Endodermal cell (in vitro differentiated cells): Measurements from ENCODE around the gene PSTPIP1. TPM values are rescaled to one million over a fixed set of nuclear protein-coding genes. Genes with fewer than 3 reads are reported as not detected.

ENCODE experiments used
- DNase-seq: peaks from one replicate; pipeline ENCODE4 v3.0.0-alpha.2; 2017
- H3K27ac ChIP-seq: 2 replicates; pipeline ENCODE4 v1.5.1; 2013; ENCODE audit warnings: mild to moderate bottlenecking, low read depth, low read length, moderate library complexity
- H3K27me3 ChIP-seq: 2 replicates; pipeline ENCODE4 v1.6.1; 2013; ENCODE audit warnings: mild to moderate bottlenecking, low read length, moderate library complexity; ENCODE audit not compliant: insufficient read depth, control insufficient read depth, poor library complexity, severe bottlenecking
- H3K36me3 ChIP-seq: 2 replicates; pipeline ENCODE4 v1.7.0; 2013; ENCODE audit warnings: mild to moderate bottlenecking, low read length, moderate library complexity; ENCODE audit not compliant: control insufficient read depth, insufficient read depth
- H3K4me1 ChIP-seq: one replicate; pipeline ENCODE4 v1.7.0; 2013; ENCODE audit warnings: low read length; ENCODE audit not compliant: control insufficient read depth, insufficient read depth
- H3K4me3 ChIP-seq: 2 replicates; pipeline ENCODE4 v1.5.1; 2013; ENCODE audit warnings: mild to moderate bottlenecking, low read length, moderate library complexity
- H3K9ac ChIP-seq: 2 replicates; pipeline ENCODE4 v1.6.1; 2013; ENCODE audit warnings: mild to moderate bottlenecking, low read length, moderate library complexity; ENCODE audit not compliant: poor library complexity, severe bottlenecking; ENCODE audit errors: extremely low read depth
- H3K9me3 ChIP-seq: 2 replicates; pipeline ENCODE4 v1.6.1; 2013; ENCODE audit warnings: mild to moderate bottlenecking, low read length, moderate library complexity; ENCODE audit not compliant: control insufficient read depth
- H3K27ac Mint-ChIP-seq: 2 replicates; pipeline ENCODE4 v1.8.0; 2020; ENCODE audit warnings: mixed read lengths
- H3K27me3 Mint-ChIP-seq: 2 replicates; pipeline ENCODE4 v1.8.0; 2021; ENCODE audit warnings: mild to moderate bottlenecking, mixed read lengths; ENCODE audit not compliant: insufficient read depth
- H3K36me3 Mint-ChIP-seq: 2 replicates; pipeline ENCODE4 v1.8.0; 2020; ENCODE audit warnings: low read depth, mixed read lengths
- H3K4me1 Mint-ChIP-seq: 2 replicates; pipeline ENCODE4 v1.8.0; 2020; ENCODE audit warnings: mixed read lengths
- H3K4me3 Mint-ChIP-seq: 2 replicates; pipeline ENCODE4 v1.8.0; 2020; ENCODE audit warnings: mild to moderate bottlenecking, moderate library complexity, mixed read lengths
- H3K9me3 Mint-ChIP-seq: 2 replicates; pipeline ENCODE4 v1.8.0; 2020; ENCODE audit warnings: mild to moderate bottlenecking, mixed read lengths
- CTCF ChIP-seq: fragments of 200-600 bp; sonication (generic); conservative IDR thresholded peaks from 2 replicates; pipeline ENCODE4 v1.5.0; 2021; ENCODE audit warnings: antibody characterized with exemption, mild to moderate bottlenecking
- WGBS, 2 experiments: methylation state at CpG; one replicate each; pipeline versions ENCODE4 v1.1.5 to v1.1.7; 2013; ENCODE audit warnings: missing lambda C conversion rate in 2 of 2, mixed read lengths in 1 of 2; ENCODE audit not compliant: insufficient coverage in 1 of 2, insufficient read length in 1 of 2; 5-methylcytosine and 5-hydroxymethylcytosine counted together
- total RNA-seq, 2 donors: library from RNA; stranded (reverse); fragmentation: NEBNext Ultra II Directional in 1 of 2; extraction: Animal tissue kit (Norgen Biotek cat#: 25700) in 1 of 2; gene quantifications; 2 replicates in 1 of 2; 3 replicates in 1 of 2; pipeline ENCODE4 v1.2.1, GENCODE V29; 2021

Gene PSTPIP1
- total RNA-seq, 2 donors from 2014 or later: 0.29 to 1.5 TPM

- Histone ChIP-seq H3K27ac (no peak overlapping the region), H3K9me3 (no peaks in the 10 kb centered on the region), H3K9ac (no peak overlapping the region), H3K27me3 (no peaks in the 10 kb centered on the region), H3K4me1 (no peaks in the 10 kb centered on the region), H3K4me3 (no peak overlapping the region), H3K36me3 (no peaks in the 10 kb centered on the region)
- Mint-ChIP-seq H3K27ac (no peak overlapping the region), H3K4me1 (peaks cover 7% of the 10 kb centered on the region), H3K36me3 (no peaks in the 10 kb centered on the region), H3K4me3 (no peak overlapping the region), H3K9me3 (peaks cover 4% of the 10 kb centered on the region), H3K27me3 (peaks cover 4% of the 10 kb centered on the region)
- TF ChIP-seq CTCF: no peak
- DNase-seq: no peak
- 92 to 93% methylated on average over 3 to 4 of the region's 4 CpGs for WGBS, 2 experiments
These were observed 81.5 kb downstream of the PSTPIP1 start for GRCh38 chr15:77076323-77076915.

- WGBS, 2 experiments: 86 to 88% methylated on average over 4 to 5 of the region's 5 CpGs
These were observed 87.0 kb downstream of the PSTPIP1 start for GRCh38 chr15:77081971-77082370.

GRCh38 chr15:77083381-77084160 lies 88.6 kb downstream of the PSTPIP1 start:
- TF ChIP-seq CTCF: no peak
- H3K27ac ChIP-seq: no peak overlapping the region
- peak overlapping the region; percentile 12 for H3K4me3 ChIP-seq
- H3K36me3 ChIP-seq: no peaks in the 10 kb centered on the region
- 19 to 36% methylated on average over 14 to 21 of the region's 21 CpGs for WGBS, 2 experiments
- H3K27ac Mint-ChIP-seq: no peak overlapping the region
- no peak overlapping the region for H3K9ac ChIP-seq
- no peaks in the 10 kb centered on the region for H3K4me1 ChIP-seq
- no peaks in the 10 kb centered on the region for H3K9me3 ChIP-seq
- peaks cover 6% of the 10 kb centered on the region for H3K27me3 Mint-ChIP-seq
- H3K27me3 ChIP-seq: no peaks in the 10 kb centered on the region
- DNase-seq: peak; percentile 95
- no peaks in the 10 kb centered on the region for H3K36me3 Mint-ChIP-seq
- peaks cover under 1% of the 10 kb centered on the region for H3K9me3 Mint-ChIP-seq
- peak overlapping the region; percentile 40 for H3K4me3 Mint-ChIP-seq
- H3K4me1 Mint-ChIP-seq: no peaks in the 10 kb centered on the region

More at GRCh38 chr15:77081971-77082370, 87.0 kb downstream of the PSTPIP1 start:
- Histone ChIP-seq H3K4me1 (no peaks in the 10 kb centered on the region), H3K4me3 (no peak overlapping the region), H3K9me3 (no peaks in the 10 kb centered on the region), H3K27ac (no peak overlapping the region), H3K36me3 (no peaks in the 10 kb centered on the region), H3K27me3 (no peaks in the 10 kb centered on the region), H3K9ac (no peak overlapping the region)
- Mint-ChIP-seq H3K36me3 (no peaks in the 10 kb centered on the region), H3K4me1 (no peaks in the 10 kb centered on the region), H3K4me3 (no peak overlapping the region), H3K9me3 (peaks cover 4% of the 10 kb centered on the region), H3K27ac (no peak overlapping the region), H3K27me3 (peaks cover 3% of the 10 kb centered on the region)
- TF ChIP-seq CTCF: no peak
- DNase-seq: no peak
